GM18526 (cell line): ENCODE data around the gene IRF4.

Source experiments
- POLR2A ChIP-seq: IDR thresholded peaks from 3 replicates; pipeline ENCODE4 v1.6.1; 2011; ENCODE audit not compliant: insufficient read length; ENCODE audit errors: extremely low read depth

Gene IRF4

GRCh38 chr6:391559-392440 lies at the start of gene IRF4:
TSS of gene IRF4 (plus strand) at chr6:391752. CDS start at chr6:393153, 1,401 bp downstream.
- peak; percentile 100 for TF ChIP-seq POLR2A

GRCh38 chr6:341914-342831 lies 49.4 kb upstream of the IRF4 start:
- no peak for TF ChIP-seq POLR2A

DNA sequence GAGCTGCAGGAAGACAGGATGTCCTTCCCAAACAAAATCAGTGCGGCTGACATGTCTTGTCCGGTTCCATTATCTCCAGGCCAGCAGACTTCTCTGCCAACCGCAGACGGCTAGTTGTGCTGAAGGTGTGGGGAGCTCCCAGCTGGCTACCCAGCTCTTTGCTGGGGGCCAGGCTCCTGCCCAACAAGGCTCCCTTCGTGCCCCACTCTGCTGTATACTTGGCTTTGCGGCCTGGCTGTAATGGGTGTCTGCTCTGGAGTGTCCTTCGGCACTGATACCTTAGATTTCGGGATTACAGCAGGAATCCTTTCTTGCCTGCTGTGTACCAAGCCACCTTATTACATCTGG lies 48.7 kb upstream of the IRF4 start:
- TF ChIP-seq POLR2A = no peak

DNA sequence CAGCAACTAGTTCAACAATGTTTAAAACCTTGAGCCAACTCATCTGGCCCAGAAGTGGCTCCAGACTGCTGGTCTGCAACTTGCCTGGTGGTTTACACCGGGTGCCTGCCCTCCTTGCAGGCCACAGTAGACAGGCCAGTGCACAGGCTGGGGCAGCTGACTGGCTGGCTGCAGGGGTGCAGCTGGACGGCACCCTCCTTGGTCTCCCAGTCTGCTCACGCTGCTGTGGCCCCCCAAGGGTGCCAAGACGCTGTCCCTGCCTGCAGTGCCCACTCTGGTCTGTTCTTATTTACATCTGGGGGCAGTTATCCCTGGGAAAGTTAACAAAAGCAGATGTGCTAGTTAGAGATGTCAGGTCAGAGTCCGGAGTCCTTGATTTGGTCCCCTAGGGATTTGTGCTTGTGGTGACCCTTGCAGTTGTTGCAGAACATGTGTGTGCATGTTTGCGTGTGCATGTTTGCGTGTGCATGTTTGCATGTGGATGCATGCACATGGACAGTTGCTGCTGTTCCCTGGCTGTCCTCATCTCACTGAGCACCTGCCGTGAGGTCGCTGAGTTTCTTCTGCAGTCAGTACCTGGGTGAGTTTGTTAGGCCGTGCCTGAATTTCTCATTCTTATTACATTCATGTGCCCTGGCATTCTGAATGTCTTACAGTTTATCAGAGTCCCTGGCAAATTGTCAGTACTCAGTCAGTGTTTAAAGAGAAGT lies 48.2 kb upstream of the IRF4 start:
- no peak for TF ChIP-seq POLR2A

DNA sequence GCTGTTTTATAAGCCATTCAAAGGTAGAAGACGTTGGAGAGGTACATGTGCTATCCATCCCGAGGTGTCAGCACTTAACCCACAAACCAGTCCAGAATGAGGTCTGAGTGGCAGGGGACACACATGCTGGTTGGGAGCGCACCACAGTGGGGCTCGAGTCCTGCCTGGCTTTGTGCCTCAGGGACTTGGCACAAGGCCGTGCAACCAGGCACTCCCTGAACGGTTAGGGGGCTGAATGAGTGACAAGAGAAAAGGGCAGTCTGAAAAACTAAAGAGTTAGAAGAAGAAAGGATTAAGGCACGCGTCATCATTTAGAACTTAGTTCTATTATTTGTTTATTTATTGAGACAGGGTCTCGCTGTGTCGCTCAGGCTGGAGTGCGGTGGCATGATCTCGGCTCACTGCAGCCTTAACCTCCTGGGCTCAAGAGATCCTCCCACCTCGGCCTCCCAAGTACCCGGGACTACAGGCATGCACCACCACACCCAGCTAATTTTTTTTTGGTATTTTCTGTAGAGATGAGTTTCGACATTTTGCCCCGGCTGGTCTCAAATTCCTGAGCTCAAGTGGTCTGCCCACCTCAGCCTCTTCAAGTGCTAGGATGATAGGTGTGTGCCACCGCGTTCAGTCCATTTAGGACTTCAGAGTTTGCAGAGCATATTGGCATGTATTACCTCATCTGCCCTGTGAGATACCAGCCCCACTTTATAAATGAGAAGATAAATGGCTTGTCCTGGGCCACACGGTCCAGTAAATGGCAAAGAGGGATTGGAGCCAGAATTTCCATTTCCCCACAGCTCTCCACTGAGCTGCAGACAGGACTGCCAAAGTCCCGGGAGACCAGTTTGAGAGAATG lies 47.4 kb upstream of the IRF4 start:
- TF ChIP-seq POLR2A = no peak

DNA sequence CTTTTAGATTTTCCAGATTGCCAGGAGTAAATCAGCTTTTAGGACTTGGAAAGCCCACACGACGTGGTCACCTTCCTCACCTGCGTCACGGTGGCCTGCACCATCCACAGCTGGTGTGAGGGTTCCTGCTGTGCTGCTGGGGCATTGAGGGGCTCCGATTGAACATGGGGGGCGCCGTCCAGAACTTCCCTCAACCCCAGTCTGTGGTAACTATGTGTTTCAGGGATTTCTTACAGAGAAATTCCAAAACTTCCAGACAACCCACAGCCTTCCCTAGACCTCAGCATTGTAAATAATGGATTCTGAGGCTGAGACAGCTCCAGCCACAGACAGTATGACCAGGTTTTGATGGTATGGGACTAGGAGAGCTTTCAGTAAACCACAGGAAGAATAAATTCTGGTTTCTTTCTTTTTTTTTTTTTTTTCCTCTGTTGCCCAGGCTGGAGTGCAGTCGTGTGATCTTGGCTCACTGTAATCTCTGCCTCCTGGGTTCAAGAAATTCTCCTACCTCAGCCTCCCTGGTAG lies 46.7 kb upstream of the IRF4 start:
- no peak for TF ChIP-seq POLR2A

DNA sequence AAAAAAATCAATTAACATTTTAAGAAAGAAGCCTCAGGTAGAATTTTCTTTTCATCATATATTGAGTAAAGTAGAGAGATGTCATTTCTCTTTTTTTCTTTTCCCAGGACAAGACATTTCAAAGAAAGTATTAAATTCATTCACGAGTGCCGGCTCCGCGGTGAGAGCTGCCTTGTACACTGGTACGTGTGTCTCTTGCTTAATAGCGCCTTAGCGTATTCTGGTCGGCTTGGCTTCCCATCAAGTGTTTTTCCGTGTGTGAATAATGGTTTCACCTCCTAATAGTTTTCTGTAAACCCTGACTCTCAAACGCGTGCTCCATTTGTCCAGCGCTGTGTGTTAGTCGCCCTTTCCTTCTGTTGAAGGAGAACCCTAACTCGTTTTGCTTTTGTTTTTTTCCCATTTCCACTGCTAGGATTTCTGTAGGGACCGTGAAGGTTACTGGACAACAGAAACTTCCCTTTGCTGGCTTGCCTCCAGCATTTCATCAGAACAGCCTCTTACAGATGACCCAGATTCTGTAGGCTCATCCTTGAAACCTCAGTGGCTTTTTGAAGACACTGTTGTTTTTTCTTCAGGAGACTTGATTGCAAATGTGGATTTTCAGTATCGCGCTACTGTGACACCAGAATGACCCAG lies 45.7 kb upstream of the IRF4 start:
- no peak for TF ChIP-seq POLR2A

- no peak for TF ChIP-seq POLR2A
Measured at GRCh38 chr6:346386-347030, 45.0 kb upstream of the IRF4 start.

DNA sequence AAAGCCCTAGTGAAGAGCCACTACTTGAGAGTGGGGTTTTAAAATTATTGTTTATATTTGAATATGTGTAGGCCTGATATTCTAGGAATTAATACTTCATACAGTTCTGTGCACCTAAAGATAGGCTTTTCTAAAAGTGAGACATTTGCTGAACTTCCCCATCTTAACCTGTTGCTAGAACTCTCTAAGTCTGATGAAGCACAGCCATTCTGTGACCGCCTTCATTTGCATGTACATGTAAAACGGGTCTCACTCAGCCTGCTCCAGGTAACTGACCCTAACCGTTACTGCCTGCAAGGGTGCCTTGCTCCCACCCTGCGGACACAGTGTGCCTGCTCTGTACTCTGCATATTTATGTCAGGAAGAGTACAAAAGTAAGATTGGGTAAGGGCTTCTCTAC lies 44.3 kb upstream of the IRF4 start:
- TF ChIP-seq POLR2A = no peak

GRCh38 chr6:347951-348859 lies 43.3 kb upstream of the IRF4 start:
- TF ChIP-seq POLR2A = no peak

- TF ChIP-seq POLR2A = no peak
Measured at GRCh38 chr6:348860-349396, 42.6 kb upstream of the IRF4 start.

DNA sequence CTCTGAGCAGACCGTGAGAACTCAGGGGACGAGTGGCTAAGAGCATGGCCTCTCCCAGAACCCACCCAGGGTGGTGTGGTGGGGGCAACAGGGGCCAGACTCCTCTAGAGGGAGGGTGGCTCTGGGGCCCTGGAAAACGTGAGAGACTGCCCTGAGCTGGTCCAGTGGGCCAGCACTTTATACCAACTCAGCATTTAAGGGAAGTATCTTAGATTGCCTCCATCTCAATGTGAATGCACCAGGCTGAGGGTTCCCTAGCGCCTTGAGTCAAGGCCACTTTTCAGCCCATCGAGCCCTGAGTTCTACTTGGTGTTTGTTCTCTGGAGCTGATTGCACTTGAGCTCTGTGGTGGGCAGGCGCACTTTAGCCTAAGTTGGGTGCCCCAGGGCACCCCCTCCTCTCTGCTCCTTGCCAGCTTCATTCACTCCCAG lies 42.0 kb upstream of the IRF4 start:
- no peak for TF ChIP-seq POLR2A

- no peak for TF ChIP-seq POLR2A
Measured at GRCh38 chr6:350371-350770, 41.2 kb upstream of the IRF4 start.
